CD4-positive, alpha-beta memory T cell (primary cell): Measurements from ENCODE around the gene GNPAT. TPM values are rescaled to one million over a fixed set of nuclear protein-coding genes. Genes with fewer than 3 reads are reported as not detected.

ENCODE experiments used
- CTCF ChIA-PET: fragments of 350-600 bp; sonication (Branson Sonifier 250); formaldehyde crosslinking; loops from one replicate; lab custom pipeline; 2021; ENCODE audit warnings: inconsistent platforms; ENCODE audit not compliant: partially characterized antibody; lab: Charles Lee
- POLR2A ChIA-PET: fragments of 350-600 bp; sonication (Branson Sonifier 250); formaldehyde crosslinking; loops from one replicate; lab custom pipeline; 2021; ENCODE audit not compliant: partially characterized antibody; lab: Charles Lee
- DNase-seq, 5 donors: peaks; one replicate each; pipeline versions ENCODE4 v3.0.0 to v3.0.0-alpha.2; 2020 to 2022; ENCODE audit warnings: mixed read lengths in 1 of 5
- H3K27ac ChIP-seq: one replicate; pipeline ENCODE4 v1.7.0; 2013; ENCODE audit warnings: low read depth, low read length
- H3K27me3 ChIP-seq: 2 replicates; pipeline ENCODE4 v1.7.0; 2013; ENCODE audit warnings: mild to moderate bottlenecking, low read length, moderate library complexity; ENCODE audit not compliant: insufficient read depth
- H3K36me3 ChIP-seq: 2 replicates; pipeline ENCODE4 v1.7.0; 2013; ENCODE audit warnings: mild to moderate bottlenecking, low read length, moderate library complexity; ENCODE audit not compliant: insufficient read depth
- H3K4me1 ChIP-seq: 2 replicates; pipeline ENCODE4 v1.7.0; 2013; ENCODE audit warnings: mild to moderate bottlenecking, low read length, moderate library complexity; ENCODE audit not compliant: insufficient read depth
- H3K4me3 ChIP-seq, 2 donors: one replicate each; pipeline ENCODE4 v1.7.0; 2013; ENCODE audit warnings: low read length in 2 of 2, mild to moderate bottlenecking in 1 of 2
- H3K9me3 ChIP-seq, 2 donors: one replicate each; pipeline ENCODE4 v1.7.0; 2013; ENCODE audit warnings: low read length in 2 of 2, control low read depth in 1 of 2; ENCODE audit not compliant: control insufficient read depth in 1 of 2
- H3K27ac Mint-ChIP-seq, 7 donors: one replicate each; pipeline ENCODE4 v1.8.0; 2020 to 2021; ENCODE audit warnings: mixed read lengths in 7 of 7, mild to moderate bottlenecking in 6 of 7, inconsistent platforms in 3 of 7, moderate library complexity in 3 of 7
- H3K27me3 Mint-ChIP-seq, 2 donors: one replicate each; pipeline ENCODE4 v1.8.0; 2020 to 2021; ENCODE audit warnings: mixed read lengths in 2 of 2
- H3K36me3 Mint-ChIP-seq, 2 donors: one replicate each; pipeline ENCODE4 v1.8.0; 2020 to 2021; ENCODE audit warnings: mixed read lengths in 2 of 2, inconsistent platforms in 1 of 2, mild to moderate bottlenecking in 1 of 2
- H3K4me1 Mint-ChIP-seq, 4 donors: one replicate each; pipeline ENCODE4 v1.8.0; 2020 to 2021; ENCODE audit warnings: mixed read lengths in 4 of 4, mild to moderate bottlenecking in 1 of 4
- H3K4me3 Mint-ChIP-seq, 8 donors: one replicate each; pipeline ENCODE4 v1.8.0; 2020 to 2021; ENCODE audit warnings: mixed read lengths in 8 of 8, mild to moderate bottlenecking in 7 of 8, moderate library complexity in 6 of 8, inconsistent platforms in 3 of 8
- H3K9me3 Mint-ChIP-seq, 8 donors: one replicate each; pipeline ENCODE4 v1.8.0; 2020 to 2021; ENCODE audit warnings: mixed read lengths in 8 of 8, mild to moderate bottlenecking in 5 of 8, inconsistent platforms in 3 of 8, moderate library complexity in 1 of 8
- intact Hi-C: fragments of 100-400 bp; cut with micrococcal nuclease; formaldehyde crosslinking; loops from one replicate; pipeline ENCODE4 v1.15.1; 2023
- polyA plus RNA-seq, 2 donors: library from polyadenylated mRNA; unstranded; fragments of 300-500 nt; fragmentation: Illumina TruSeq; gene quantifications; one replicate each; pipeline ENCODE4 v1.2.3, GENCODE V29; 2021
- total RNA-seq, 2 experiments: library from RNA; stranded (reverse); gene quantifications; one replicate each; pipeline ENCODE4 v1.2.3, GENCODE V29; 2021

GNPAT gene
- total and polyA plus RNA-seq, 4 experiments from 2014 or later = 35.7 to 51.9 (median 39.0) TPM

- intact Hi-C loops = no loop called here
- no peak overlapping the region for H3K4me3 Mint-ChIP-seq
- Histone ChIP-seq H3K27me3 (no peaks in the 10 kb centered on the region), H3K27ac (no peak overlapping the region), H3K4me1 (no peaks in the 10 kb centered on the region), H3K4me3 (no peak overlapping the region), H3K36me3 (no peaks in the 10 kb centered on the region), H3K9me3 (no peaks in the 10 kb centered on the region)
- DNase-seq = no peak
- H3K27me3 Mint-ChIP-seq = no peaks in the 10 kb centered on the region
- H3K27ac Mint-ChIP-seq = no peak overlapping the region
- CTCF ChIA-PET = no interaction called here
- no peaks in the 10 kb centered on the region for H3K9me3 Mint-ChIP-seq
- no peaks in the 10 kb centered on the region for H3K36me3 Mint-ChIP-seq
- POLR2A ChIA-PET = no interaction called here
- H3K4me1 Mint-ChIP-seq = no peaks in the 10 kb centered on the region
Measured at GRCh38 chr1:231286603-231287002, 45.6 kb downstream of the GNPAT start.

GRCh38 chr1:231295938-231296337 is 54.9 kb downstream of the GNPAT start:
- intact Hi-C loops = no loop called here
- no peaks in the 10 kb centered on the region for H3K36me3 ChIP-seq
- Mint-ChIP-seq H3K27ac (peak overlapping the region in 1 of 7 donors; percentile 84), H3K4me3 (no peak overlapping the region), H3K27me3 (no peaks in the 10 kb centered on the region), H3K4me1 (no peaks in the 10 kb centered on the region), H3K9me3 (no peaks in the 10 kb centered on the region), H3K36me3 (no peaks in the 10 kb centered on the region)
- no peak overlapping the region for H3K4me3 ChIP-seq
- ChIA-PET POLR2A (no interaction called here), CTCF (interaction anchor here (0.6 to 1.3 kb wide), 2 partner anchors 12 to 20 kb away, joined by 3 read pairs; no protein-coding TSS in a partner anchor)
- no peak overlapping the region for H3K27ac ChIP-seq
- DNase-seq = no peak
- no peaks in the 10 kb centered on the region for H3K27me3 ChIP-seq
- H3K9me3 ChIP-seq = no peaks in the 10 kb centered on the region
- H3K4me1 ChIP-seq = no peaks in the 10 kb centered on the region

GRCh38 chr1:231301990-231302389 is 61.0 kb downstream of the GNPAT start:
- no peak overlapping the region for H3K27ac ChIP-seq
- no peaks in the 10 kb centered on the region for H3K36me3 ChIP-seq
- no peaks in the 10 kb centered on the region for H3K4me1 Mint-ChIP-seq
- intact Hi-C loops = no loop called here
- H3K9me3 Mint-ChIP-seq = no peaks in the 10 kb centered on the region
- no peaks in the 10 kb centered on the region for H3K27me3 Mint-ChIP-seq
- no peaks in the 10 kb centered on the region for H3K9me3 ChIP-seq
- H3K27me3 ChIP-seq = no peaks in the 10 kb centered on the region
- DNase-seq = no peak
- ChIA-PET POLR2A (no interaction called here), CTCF (no interaction called here)
- H3K36me3 Mint-ChIP-seq = no peaks in the 10 kb centered on the region
- H3K4me3 ChIP-seq = no peak overlapping the region
- no peaks in the 10 kb centered on the region for H3K4me1 ChIP-seq
- no peak overlapping the region for H3K4me3 Mint-ChIP-seq
- H3K27ac Mint-ChIP-seq = no peak overlapping the region

- no peaks in the 10 kb centered on the region for H3K36me3 Mint-ChIP-seq
Measured at GRCh38 chr1:231310391-231310934, 69.5 kb downstream of the GNPAT start.

GRCh38 chr1:231311720-231312431 is 70.9 kb downstream of the GNPAT start:
- Histone ChIP-seq H3K9me3 (no peaks in the 10 kb centered on the region), H3K27me3 (no peaks in the 10 kb centered on the region), H3K4me1 (no peaks in the 10 kb centered on the region), H3K36me3 (no peaks in the 10 kb centered on the region), H3K27ac (no peak overlapping the region), H3K4me3 (no peak overlapping the region)
- CTCF ChIA-PET = no interaction called here
- intact Hi-C loops = no loop called here
- no peaks in the 10 kb centered on the region for H3K9me3 Mint-ChIP-seq
- H3K36me3 Mint-ChIP-seq = no peaks in the 10 kb centered on the region
- peaks cover 0 to 1% of the 10 kb centered on the region in 2 donors for H3K27me3 Mint-ChIP-seq
- POLR2A ChIA-PET = no interaction called here
- H3K4me3 Mint-ChIP-seq = no peak overlapping the region
- no peak for DNase-seq
- H3K27ac Mint-ChIP-seq = peak overlapping the region in 1 of 7 donors; percentile 80
- H3K4me1 Mint-ChIP-seq = no peaks in the 10 kb centered on the region

More at GRCh38 chr1:231310391-231310934, 69.5 kb downstream of the GNPAT start:
- H3K4me1 Mint-ChIP-seq = no peaks in the 10 kb centered on the region
- no peaks in the 10 kb centered on the region for H3K27me3 ChIP-seq
- CTCF ChIA-PET = no interaction called here
- POLR2A ChIA-PET = no interaction called here
- no peaks in the 10 kb centered on the region for H3K27me3 Mint-ChIP-seq
- H3K4me1 ChIP-seq = no peaks in the 10 kb centered on the region
- no peak for DNase-seq
- H3K4me3 ChIP-seq = no peak overlapping the region
- intact Hi-C loops = no loop called here
- no peak overlapping the region for H3K27ac Mint-ChIP-seq
- no peaks in the 10 kb centered on the region for H3K36me3 ChIP-seq
- no peak overlapping the region for H3K27ac ChIP-seq
- no peaks in the 10 kb centered on the region for H3K9me3 Mint-ChIP-seq
- no peak overlapping the region for H3K4me3 Mint-ChIP-seq
- H3K9me3 ChIP-seq = no peaks in the 10 kb centered on the region

GRCh38 chr1:231312432-231312788 is 71.4 kb downstream of the GNPAT start:
- ChIA-PET POLR2A (no interaction called here), CTCF (no interaction called here)
- no peak overlapping the region for H3K4me3 Mint-ChIP-seq
- H3K4me1 Mint-ChIP-seq = no peaks in the 10 kb centered on the region
- H3K9me3 ChIP-seq = no peaks in the 10 kb centered on the region
- no peaks in the 10 kb centered on the region for H3K4me1 ChIP-seq
- no peaks in the 10 kb centered on the region for H3K27me3 ChIP-seq
- H3K36me3 Mint-ChIP-seq = no peaks in the 10 kb centered on the region
- intact Hi-C loops = no loop called here
- DNase-seq = no peak
- H3K27me3 Mint-ChIP-seq = peaks cover 0 to 1% of the 10 kb centered on the region in 2 donors
- no peak overlapping the region for H3K4me3 ChIP-seq
- no peaks in the 10 kb centered on the region for H3K9me3 Mint-ChIP-seq
- H3K27ac Mint-ChIP-seq = peak overlapping the region in 1 of 7 donors; percentile 80
- no peaks in the 10 kb centered on the region for H3K36me3 ChIP-seq
- H3K27ac ChIP-seq = no peak overlapping the region

- Mint-ChIP-seq H3K4me3 (no peak overlapping the region), H3K27me3 (peaks cover 0 to 1% of the 10 kb centered on the region in 2 donors), H3K27ac (no peak overlapping the region), H3K36me3 (no peaks in the 10 kb centered on the region), H3K4me1 (no peaks in the 10 kb centered on the region), H3K9me3 (peaks cover 0 to 2% (median 0%) of the 10 kb centered on the region in 8 donors)
- Histone ChIP-seq H3K9me3 (no peaks in the 10 kb centered on the region), H3K4me3 (no peak overlapping the region), H3K27ac (no peak overlapping the region), H3K36me3 (no peaks in the 10 kb centered on the region), H3K4me1 (no peaks in the 10 kb centered on the region), H3K27me3 (no peaks in the 10 kb centered on the region)
- ChIA-PET POLR2A (interaction anchor here (1.6 kb wide), 1 partner anchor 25 kb away, joined by 5 read pairs; the partner anchor contains the start of genes EXOC8 and SPRTN), CTCF (no interaction called here)
- DNase-seq = no peak
- intact Hi-C loops = no loop called here
Measured at GRCh38 chr1:231313661-231314060, 72.6 kb downstream of the GNPAT start.
